NCI-H1694 (cell line): ENCODE measurements around the gene RBM27.
"Not testable (repeated sequence)": the region's sequence is repeated elsewhere in the genome, so short reads cannot be mapped to it uniquely, and the experiment has no call there.

ENCODE experiments used
- DNase-seq: peaks from one replicate; lab custom pipeline; 2025; lab: John Stamatoyannopoulos, UW

Gene RBM27

GRCh38 chr5:146208916-146209522 is 5.6 kb downstream of the RBM27 start:
- DNase-seq: no peak

DNA sequence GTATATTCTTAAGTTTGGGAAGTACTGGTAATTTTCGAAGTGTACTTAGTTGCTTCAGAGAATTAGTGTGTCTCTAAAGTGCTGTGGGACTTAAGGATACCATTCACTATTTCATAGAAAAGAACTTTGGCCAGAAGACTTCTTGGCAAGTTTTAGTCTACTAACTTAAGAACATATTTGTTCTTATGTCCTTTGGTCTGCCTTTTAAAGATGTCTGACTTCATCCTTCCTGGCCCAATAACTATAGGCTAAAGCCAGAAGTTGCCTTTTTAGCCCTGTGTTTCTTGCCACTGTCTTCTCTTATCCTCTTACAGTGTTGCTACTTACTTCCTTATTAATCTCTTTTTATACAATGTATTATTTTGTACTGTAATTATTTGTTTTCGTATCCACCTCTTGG is 6.3 kb downstream of the RBM27 start:
- DNase-seq: no peak

GRCh38 chr5:146210810-146211209 is 7.4 kb downstream of the RBM27 start:
- not testable (repeated sequence) for DNase-seq

DNA sequence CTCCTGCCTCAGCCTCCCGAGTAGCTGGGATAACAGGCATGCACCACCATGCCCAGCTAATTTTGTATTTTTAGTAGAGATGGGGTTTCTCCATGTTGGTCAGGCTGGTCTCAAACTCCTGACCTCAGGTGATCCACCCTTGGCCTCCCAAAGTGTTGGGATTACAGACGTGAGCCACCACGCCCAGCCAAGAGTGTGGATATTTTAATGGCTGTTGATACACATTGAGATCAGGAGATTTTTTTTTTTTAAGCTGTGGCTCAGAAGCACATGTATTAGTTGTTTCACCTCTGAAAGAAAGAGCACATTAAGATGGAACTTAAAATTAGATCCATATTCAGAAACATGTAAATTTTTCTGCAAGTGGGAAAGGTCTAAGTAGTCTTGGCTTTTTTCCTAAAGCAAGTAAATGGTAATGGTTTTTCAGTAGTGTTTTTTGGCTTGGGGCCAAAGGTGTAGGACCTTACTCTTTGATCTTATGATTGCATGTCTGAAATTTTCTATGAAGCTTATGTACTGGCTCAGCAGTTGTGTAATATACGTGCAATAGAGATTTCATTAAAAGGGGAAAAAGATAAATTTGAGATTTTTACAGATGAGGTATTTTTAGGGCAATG is 9.9 kb downstream of the RBM27 start:
- no peak for DNase-seq

GRCh38 chr5:146214881-146215280 is 11.5 kb downstream of the RBM27 start:
- DNase-seq: not testable (repeated sequence)

DNA sequence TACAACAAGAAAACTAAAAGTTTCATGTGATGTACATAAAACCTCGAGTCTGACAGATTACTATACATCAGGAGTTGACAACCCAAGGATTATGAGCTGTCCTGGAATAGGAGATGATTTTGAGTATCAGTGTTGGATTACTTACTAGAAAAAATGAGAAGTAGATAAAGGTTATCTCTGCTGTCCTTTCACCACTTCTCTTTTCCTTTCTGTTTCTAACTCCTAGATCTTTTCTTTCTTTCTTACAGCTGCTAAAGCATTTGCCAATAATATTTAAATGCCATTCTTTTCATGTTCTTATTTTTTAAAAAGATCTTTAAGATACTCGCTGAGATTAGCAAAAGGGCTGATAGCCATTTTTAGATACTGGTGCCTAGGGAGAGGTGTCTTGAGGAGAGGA is 14.8 kb downstream of the RBM27 start:
- no peak for DNase-seq

GRCh38 chr5:146219243-146219642 is 15.8 kb downstream of the RBM27 start:
- DNase-seq: no peak

DNA sequence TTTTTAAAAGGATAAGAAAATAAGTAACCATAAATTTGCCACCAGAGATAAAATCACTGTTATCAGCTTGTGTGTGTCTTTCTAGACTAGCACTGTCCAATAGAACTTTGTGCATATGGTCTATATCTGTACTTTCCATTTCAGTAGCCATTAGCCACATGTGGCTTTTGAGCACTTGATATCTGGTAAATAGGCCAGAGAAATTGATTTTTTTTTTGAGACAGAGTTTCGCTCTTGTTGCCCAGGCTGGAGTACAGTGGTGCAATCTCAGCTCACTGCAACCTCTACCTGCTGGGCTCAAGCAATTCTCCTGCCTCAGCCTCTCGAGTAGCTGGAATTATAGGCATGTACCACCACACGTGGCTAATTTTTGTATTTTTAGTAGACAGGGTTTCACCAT is 17.8 kb downstream of the RBM27 start:
- DNase-seq: no peak

DNA sequence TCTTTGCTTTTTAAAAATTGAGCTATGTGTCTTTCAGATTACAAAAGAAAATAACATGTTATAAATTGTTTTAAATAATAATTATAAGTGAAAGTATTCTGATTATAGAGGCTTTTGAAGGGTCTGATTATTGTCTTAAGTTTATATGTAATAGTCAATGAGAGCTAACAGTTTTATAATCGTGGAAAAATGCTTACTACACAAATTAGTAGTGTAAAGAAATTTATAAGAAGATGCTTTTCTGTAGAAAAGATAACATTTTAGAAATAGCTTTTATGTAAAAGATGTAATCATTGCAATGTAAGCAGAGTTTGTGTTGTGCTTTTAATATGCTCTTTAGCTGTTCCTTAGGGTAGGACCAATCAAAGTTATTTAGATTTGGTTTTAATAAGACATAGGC is 18.6 kb downstream of the RBM27 start:
- DNase-seq: no peak

DNA sequence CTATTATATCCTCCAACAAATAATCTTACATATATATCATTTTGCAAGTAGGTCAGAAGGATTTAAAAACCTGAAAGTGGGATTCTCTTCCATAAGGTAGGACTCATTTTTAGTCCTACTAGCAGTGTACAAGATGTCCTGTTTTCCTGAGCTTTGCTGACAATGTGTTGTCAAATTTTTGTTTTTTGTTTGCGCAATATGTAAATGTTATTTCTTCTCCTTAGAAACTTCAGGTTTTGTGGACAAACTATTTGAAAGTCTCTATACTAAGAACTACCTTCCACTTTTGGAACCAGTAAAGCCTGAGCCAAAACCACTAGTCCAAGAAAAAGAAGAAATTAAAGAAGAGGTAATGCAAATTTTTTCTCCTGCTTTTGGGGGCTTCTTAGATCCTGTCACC is 19.8 kb downstream of the RBM27 start:
- DNase-seq: no peak

DNA sequence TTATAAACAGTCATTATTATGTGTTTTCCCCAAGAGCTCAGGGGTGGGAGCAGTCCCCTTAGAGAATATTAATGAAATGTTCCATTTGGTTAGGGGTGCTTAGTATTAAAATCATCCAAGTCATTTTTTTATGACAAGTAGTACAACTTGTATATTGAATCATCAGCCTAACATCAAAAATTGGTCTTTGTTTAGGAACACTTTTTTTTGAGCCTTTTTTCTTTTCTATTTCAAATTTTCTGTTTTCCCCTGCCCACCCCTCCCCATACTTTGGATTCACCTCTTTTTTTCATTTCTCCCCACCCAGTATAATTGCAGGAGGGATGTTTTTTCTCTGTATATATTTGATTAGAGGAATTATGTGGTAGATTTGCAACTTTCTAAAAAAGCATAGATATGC is 25.8 kb downstream of the RBM27 start:
- no peak for DNase-seq

GRCh38 chr5:146232223-146232622 is 28.8 kb downstream of the RBM27 start:
- DNase-seq: no peak

- no peak for DNase-seq
These were observed 30.0 kb downstream of the RBM27 start for GRCh38 chr5:146233441-146233840.

DNA sequence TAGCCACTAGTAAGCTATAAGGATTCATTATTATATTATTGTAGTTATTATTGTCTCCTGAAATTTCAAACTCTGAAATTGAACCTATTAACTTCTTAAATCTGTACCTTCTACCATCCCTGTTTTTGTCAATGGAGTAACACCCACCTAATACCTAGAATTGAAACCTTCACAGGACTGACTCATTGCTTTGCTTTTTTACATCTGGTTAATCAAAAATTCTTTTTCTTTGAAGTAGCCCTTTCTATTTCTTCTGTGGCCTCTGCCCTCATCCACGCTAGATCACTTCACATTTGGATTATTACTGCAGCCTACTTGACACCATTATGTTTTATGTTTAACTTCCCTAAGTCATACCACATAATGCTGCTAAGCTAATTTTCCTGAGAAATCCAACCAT is 35.6 kb downstream of the RBM27 start:
- DNase-seq: no peak

GRCh38 chr5:146240951-146241350 is 37.5 kb downstream of the RBM27 start:
- DNase-seq: no peak

DNA sequence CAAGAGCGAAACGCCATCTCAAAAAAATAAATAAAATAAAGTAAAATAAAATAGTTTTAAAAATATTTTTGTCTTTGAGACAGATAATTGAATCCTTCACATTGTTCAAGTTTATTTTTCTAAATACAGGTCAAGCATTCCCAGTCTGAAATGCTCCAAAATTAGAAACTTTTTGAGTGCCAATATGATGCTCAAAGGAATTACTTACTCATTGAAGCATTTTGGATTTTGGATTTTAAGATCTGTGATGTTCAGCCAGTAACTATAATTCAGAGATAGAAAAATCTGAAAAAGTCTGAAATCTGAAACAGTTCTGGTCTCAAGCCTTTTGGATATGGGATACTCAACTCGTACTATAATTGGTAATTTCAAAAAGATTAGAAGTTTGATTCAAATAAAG is 39.8 kb downstream of the RBM27 start:
- DNase-seq: no peak

DNA sequence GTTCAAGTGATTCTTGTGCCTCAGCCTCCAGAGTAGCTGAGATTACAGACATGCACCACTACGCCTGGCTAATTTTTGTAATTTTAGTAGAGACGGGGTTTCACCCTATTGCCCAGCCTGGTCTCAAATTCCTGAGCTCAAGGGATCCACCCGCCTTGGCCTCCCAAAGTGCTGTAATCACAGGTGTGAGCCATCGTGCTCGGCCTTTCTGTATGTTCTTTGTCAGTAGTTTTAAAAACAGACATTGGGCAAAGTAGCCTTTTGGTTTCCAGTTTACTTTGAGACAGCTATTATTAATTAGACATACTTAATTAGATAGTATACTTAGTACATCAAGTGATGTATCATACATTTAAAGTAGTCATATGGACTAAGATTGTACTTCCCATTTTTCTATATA is 45.2 kb downstream of the RBM27 start:
- no peak for DNase-seq

GRCh38 chr5:146249801-146250200 is 46.4 kb downstream of the RBM27 start:
- no peak for DNase-seq
